Measurements from ENCODE around the gene RHEB.

DNA sequence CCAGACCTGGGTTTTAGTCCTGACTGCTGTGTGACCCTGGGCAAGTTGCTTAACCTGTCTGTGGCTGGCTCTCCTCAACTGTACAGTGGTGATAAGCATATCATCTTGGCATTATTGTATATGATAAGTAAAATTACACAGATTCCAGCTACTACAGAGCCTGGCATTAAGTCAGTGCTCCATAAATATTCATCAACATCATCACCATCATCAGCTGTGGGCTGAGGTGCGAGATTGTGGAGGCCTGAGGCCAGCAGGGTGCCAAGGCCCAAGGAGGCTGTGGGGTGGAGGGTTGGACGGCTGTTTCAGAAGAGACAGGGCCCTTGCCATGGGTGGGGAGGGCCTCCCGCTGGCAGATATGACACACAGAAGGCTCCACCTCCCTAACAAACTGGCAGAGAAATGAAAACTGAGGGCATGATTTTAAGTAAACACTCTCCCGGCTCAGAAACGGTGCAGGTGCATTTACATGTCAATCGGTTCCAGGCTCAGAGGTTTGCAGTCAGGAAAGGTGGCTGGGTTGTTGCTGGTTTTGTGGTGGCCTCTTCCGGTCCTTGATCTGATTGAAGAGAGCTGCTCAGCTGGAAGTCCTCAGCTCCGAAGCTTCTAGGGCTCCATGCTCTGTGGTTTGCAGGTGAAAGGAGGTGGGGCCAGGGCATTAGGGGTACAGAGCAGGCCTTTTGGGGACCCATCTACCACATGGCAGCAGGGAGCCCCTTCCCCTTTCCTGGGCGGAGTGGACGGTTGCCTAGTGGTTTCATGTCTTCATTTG, 89.9 kb downstream of the RHEB start:
- TF ChIP-seq, protein P1, sequence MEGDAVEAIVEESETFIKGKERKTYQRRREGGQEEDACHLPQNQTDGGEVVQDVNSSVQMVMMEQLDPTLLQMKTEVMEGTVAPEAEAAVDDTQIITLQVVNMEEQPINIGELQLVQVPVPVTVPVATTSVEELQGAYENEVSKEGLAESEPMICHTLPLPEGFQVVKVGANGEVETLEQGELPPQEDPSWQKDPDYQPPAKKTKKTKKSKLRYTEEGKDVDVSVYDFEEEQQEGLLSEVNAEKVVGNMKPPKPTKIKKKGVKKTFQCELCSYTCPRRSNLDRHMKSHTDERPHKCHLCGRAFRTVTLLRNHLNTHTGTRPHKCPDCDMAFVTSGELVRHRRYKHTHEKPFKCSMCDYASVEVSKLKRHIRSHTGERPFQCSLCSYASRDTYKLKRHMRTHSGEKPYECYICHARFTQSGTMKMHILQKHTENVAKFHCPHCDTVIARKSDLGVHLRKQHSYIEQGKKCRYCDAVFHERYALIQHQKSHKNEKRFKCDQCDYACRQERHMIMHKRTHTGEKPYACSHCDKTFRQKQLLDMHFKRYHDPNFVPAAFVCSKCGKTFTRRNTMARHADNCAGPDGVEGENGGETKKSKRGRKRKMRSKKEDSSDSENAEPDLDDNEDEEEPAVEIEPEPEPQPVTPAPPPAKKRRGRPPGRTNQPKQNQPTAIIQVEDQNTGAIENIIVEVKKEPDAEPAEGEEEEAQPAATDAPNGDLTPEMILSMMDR (IDR thresholded peaks at IDR 0.05; ENCODE audit: low read depth, low read length, poor library complexity, severe bottlenecking), result no peak
- no peak for TF ChIP-seq EZH2phosphoT487 (IDR thresholded peaks at IDR 0.05; ENCODE audit: borderline replicate concordance, low read length)
